SW 1271 (cell line): ENCODE results near the gene ZNF285.
"Not testable (repeated sequence)": the region's sequence is repeated elsewhere in the genome, so short reads cannot be mapped to it uniquely, and the experiment has no call there.

ENCODE experiments used
- DNase-seq, 2 experiments: peaks; one replicate each; lab custom pipeline; 2025; lab: John Stamatoyannopoulos, UW

ZNF285 gene

GRCh38 chr19:44401139-44402115, at the start of gene ZNF285:
TSS of gene ZNF285 (minus strand) at chr19:44401608. CDS start at chr19:44397213, 4,395 bp downstream.
- DNase-seq, result no peak

GRCh38 chr19:44447916-44448674, 46.7 kb upstream of the ZNF285 start, which contains the start of gene ZNF229:
TSS of gene ZNF229 (minus strand) at chr19:44448472. CDS start at chr19:44442847, 5,625 bp downstream.
- DNase-seq, result peak; percentile 72 to 92

GRCh38 chr19:44438441-44438840, 37.0 kb upstream of the ZNF285 start:
- DNase-seq, result no peak

- no peak for DNase-seq
Observed at GRCh38 chr19:44435441-44435840, 34.0 kb upstream of the ZNF285 start.

GRCh38 chr19:44430956-44431355, 29.5 kb upstream of the ZNF285 start:
- no peak for DNase-seq

- not testable (repeated sequence) for DNase-seq
Observed at GRCh38 chr19:44415553-44415952, 14.1 kb upstream of the ZNF285 start.

GRCh38 chr19:44389268-44389667, 12.1 kb downstream of the ZNF285 start:
- not testable (repeated sequence) for DNase-seq

GRCh38 chr19:44374789-44375188, 26.6 kb downstream of the ZNF285 start:
- no peak for DNase-seq

GRCh38 chr19:44371815-44372480, 29.5 kb downstream of the ZNF285 start:
- DNase-seq, result no peak

- no peak for DNase-seq
Observed at GRCh38 chr19:44367024-44367423, 34.4 kb downstream of the ZNF285 start.

- peak; percentile 67 to 86 for DNase-seq
Observed at GRCh38 chr19:44356383-44357111, 44.9 kb downstream of the ZNF285 start, which contains the start of gene ZNF112. TSS of gene ZNF112 (minus strand) at chr19:44356680. CDS start at chr19:44340539, 16,141 bp downstream.

GRCh38 chr19:44346556-44346955, 54.9 kb downstream of the ZNF285 start:
- no peak for DNase-seq

GRCh38 chr19:44345959-44346358, 55.4 kb downstream of the ZNF285 start:
- no peak for DNase-seq

- DNase-seq, result no peak
Observed at GRCh38 chr19:44344255-44344654, 57.2 kb downstream of the ZNF285 start.

GRCh38 chr19:44341794-44342193, 59.6 kb downstream of the ZNF285 start:
- DNase-seq, result no peak

- DNase-seq, result not testable (repeated sequence)
Observed at GRCh38 chr19:44334639-44335038, 66.8 kb downstream of the ZNF285 start.
